ENCODE measurements around the gene EIF4G3. TPM values are rescaled to one million over a fixed set of nuclear protein-coding genes. Genes with fewer than 3 reads are reported as not detected.
A peak's percentile ranks its signal among the peaks of the same experiment; 100 is the strongest.

EIF4G3 gene
- total RNA-seq, 1 donor from 2014 or later, result 27.3 TPM

GRCh38 chr1:20850021-20850420 lies 326.7 kb downstream of the EIF4G3 start:
- no peak for TF ChIP-seq CTCF (conservative IDR thresholded peaks at IDR 0.05; ENCODE audit: low read depth, low read length)
- no peak for DNase-seq (ENCODE audit: low read depth)
- H3K4me3 ChIP-seq (ENCODE audit: low read depth, low read length), result no peak overlapping the region

- no peak for DNase-seq (ENCODE audit: low read depth)
- no peak overlapping the region for H3K4me3 ChIP-seq (ENCODE audit: low read depth, low read length)
- no peak for TF ChIP-seq CTCF (conservative IDR thresholded peaks at IDR 0.05; ENCODE audit: low read depth, low read length)
Measured at GRCh38 chr1:20849100-20849499, 327.6 kb downstream of the EIF4G3 start.

- TF ChIP-seq CTCF (conservative IDR thresholded peaks at IDR 0.05; ENCODE audit: low read depth, low read length), result no peak
- no peak for DNase-seq (ENCODE audit: low read depth)
- no peak overlapping the region for H3K4me3 ChIP-seq (ENCODE audit: low read depth, low read length)
Measured at GRCh38 chr1:20848162-20848561, 328.5 kb downstream of the EIF4G3 start.

GRCh38 chr1:20847611-20848080 lies 329.1 kb downstream of the EIF4G3 start:
- peak; percentile 33 for DNase-seq (ENCODE audit: low read depth)
- H3K4me3 ChIP-seq (ENCODE audit: low read depth, low read length), result no peak overlapping the region

GRCh38 chr1:20846461-20847374 lies 330.0 kb downstream of the EIF4G3 start:
- H3K4me3 ChIP-seq (ENCODE audit: low read depth, low read length), result no peak overlapping the region
- no peak for DNase-seq (ENCODE audit: low read depth)
- no peak for TF ChIP-seq CTCF (conservative IDR thresholded peaks at IDR 0.05; ENCODE audit: low read depth, low read length)

More at GRCh38 chr1:20847611-20848080, 329.1 kb downstream of the EIF4G3 start:
- no peak for TF ChIP-seq CTCF (conservative IDR thresholded peaks at IDR 0.05; ENCODE audit: low read depth, low read length)

GRCh38 chr1:20840731-20841130 lies 336.0 kb downstream of the EIF4G3 start:
- no peak for TF ChIP-seq CTCF (conservative IDR thresholded peaks at IDR 0.05; ENCODE audit: low read depth, low read length)
- no peak overlapping the region for H3K4me3 ChIP-seq (ENCODE audit: low read depth, low read length)
- no peak for DNase-seq (ENCODE audit: low read depth)
